ENCODE measurements around the gene SLC50A1.

- TF ChIP-seq YY1 (IDR thresholded peaks at IDR 0.05; ENCODE audit: insufficient read depth, insufficient read length) (no peak), SUZ12 (IDR thresholded peaks at IDR 0.05; ENCODE audit: extremely low read depth, insufficient read depth, insufficient read length) (no peak), ZNF274 (IDR thresholded peaks at IDR 0.05; ENCODE audit: low read depth, low read length) (no peak)
These were observed 43.7 kb downstream of the SLC50A1 start for GRCh38 chr1:155179112-155180031.
